H1 (cell line): ENCODE data around the gene RXRA. TPM values are rescaled to one million over a fixed set of nuclear protein-coding genes. Genes with fewer than 3 reads are reported as not detected.

ENCODE experiments used
- CTCF ChIA-PET: fragments of 300-600 bp; sonication (Branson Sonifier 250); formaldehyde crosslinking; loops from one replicate; lab custom pipeline; 2021; ENCODE audit not compliant: partially characterized antibody; lab: Charles Lee
- POLR2A ChIA-PET: fragments of 300-600 bp; sonication (Branson Sonifier 250); formaldehyde crosslinking; loops from one replicate; lab custom pipeline; 2021; ENCODE audit warnings: inconsistent platforms; ENCODE audit not compliant: partially characterized antibody; lab: Charles Lee
- DNase-seq, 2 experiments: peaks; one replicate each; pipeline versions ENCODE4 v3.0.0 to v3.0.0-alpha.2; 2010 to 2022; ENCODE audit warnings: low spot score in 2 of 2, low read depth in 1 of 2, mixed read lengths in 1 of 2
- FAIRE-seq: peaks from 2 replicates; lab custom pipeline; 2011; peaks lifted over from hg19 to GRCh38; lab: Jason Lieb, UNC
- H2AFZ ChIP-seq: 2 replicates; pipeline ENCODE4 v1.8.1; 2012; ENCODE audit warnings: low read length, inconsistent platforms
- H2AK5ac ChIP-seq: 2 replicates; pipeline ENCODE4 v1.6.1; 2013; ENCODE audit warnings: low read depth, low read length
- H2BK120ac ChIP-seq: replicated peaks from 2 replicates; pipeline ENCODE3; 2013; ENCODE audit warnings: low read depth, low read length, inconsistent platforms
- H2BK12ac ChIP-seq: 2 replicates; pipeline ENCODE4 v1.6.1; 2013; ENCODE audit warnings: low read depth, low read length
- H2BK15ac ChIP-seq: 2 replicates; pipeline ENCODE4 v1.6.1; 2013; ENCODE audit warnings: low read length
- H2BK20ac ChIP-seq: 2 replicates; pipeline ENCODE4 v1.6.1; 2013; ENCODE audit warnings: low read length
- H2BK5ac ChIP-seq: 2 replicates; pipeline ENCODE4 v1.6.1; 2013; ENCODE audit warnings: low read depth, low read length
- H3K14ac ChIP-seq: 2 replicates; pipeline ENCODE4 v1.6.1; 2013; ENCODE audit warnings: inconsistent platforms; ENCODE audit not compliant: insufficient read length
- H3K18ac ChIP-seq: 2 replicates; pipeline ENCODE4 v1.6.1; 2013; ENCODE audit warnings: low read length; ENCODE audit errors: extremely low read depth
- H3K23ac ChIP-seq: 2 replicates; pipeline ENCODE4 v1.6.1; 2013; ENCODE audit warnings: inconsistent platforms; ENCODE audit not compliant: insufficient read length
- H3K23me2 ChIP-seq: 2 replicates; pipeline ENCODE4 v1.6.1; 2013; ENCODE audit warnings: low read depth, low read length
- H3K27ac ChIP-seq: 2 replicates; pipeline ENCODE4 v1.6.1; 2011; ENCODE audit warnings: low read depth, low read length, inconsistent platforms
- H3K27me3 ChIP-seq, 4 experiments: replicated peaks in 1 of 4; 1 replicate in 1 of 4; 2 replicates in 3 of 4; pipeline versions ENCODE4 v1.6.1 to v1.8.1; 2011 to 2013; ENCODE audit warnings: low read length in 3 of 4, mild to moderate bottlenecking in 3 of 4, inconsistent platforms in 2 of 4, mixed read lengths in 2 of 4, moderate library complexity in 1 of 4; ENCODE audit not compliant: control insufficient read depth in 3 of 4, insufficient read depth in 3 of 4; ENCODE audit errors: extremely low read depth in 1 of 4
- H3K36me3 ChIP-seq, 4 experiments: 2 replicates each; pipeline versions ENCODE4 v1.6.1 to v1.8.1; 2011 to 2013; ENCODE audit warnings: mild to moderate bottlenecking in 4 of 4, low read length in 3 of 4, moderate library complexity in 2 of 4, control low read depth in 1 of 4, inconsistent platforms in 1 of 4; ENCODE audit not compliant: insufficient read depth in 4 of 4, control insufficient read depth in 2 of 4
- H3K4ac ChIP-seq: replicated peaks from 2 replicates; pipeline ENCODE3; 2013; ENCODE audit warnings: low read length, low read depth, mixed read lengths, inconsistent platforms; ENCODE audit not compliant: insufficient read length
- H3K4me1 ChIP-seq, 4 experiments: replicated peaks in 1 of 4; 1 replicate in 1 of 4; 2 replicates in 3 of 4; pipeline versions ENCODE4 v1.6.1 to v1.8.1; 2011 to 2013; ENCODE audit warnings: low read length in 3 of 4, inconsistent platforms in 2 of 4, mixed read lengths in 1 of 4; ENCODE audit not compliant: insufficient read depth in 4 of 4, control insufficient read depth in 3 of 4
- H3K4me2 ChIP-seq, 2 experiments: 2 replicates each; pipeline versions ENCODE4 v1.6.1 to v1.8.1; 2011 to 2013; ENCODE audit warnings: low read depth in 2 of 2, low read length in 2 of 2, control low read depth in 1 of 2, inconsistent platforms in 1 of 2, mild to moderate bottlenecking in 1 of 2; ENCODE audit not compliant: insufficient read depth in 1 of 2
- H3K4me3 ChIP-seq, 4 experiments: fragments of 200-600, 300-600 bp in 1 of 4; sonication (generic), shearing (Covaris generic), sonication (Bioruptor Twin) in 1 of 4; 2 replicates each; pipeline versions ENCODE4 v1.5.1 to v1.8.1; 2011 to 2016; ENCODE audit warnings: low read length in 4 of 4, low read depth in 3 of 4, control low read depth in 2 of 4, inconsistent platforms in 2 of 4, mild to moderate bottlenecking in 2 of 4, mixed read lengths in 1 of 4, moderate library complexity in 1 of 4; ENCODE audit not compliant: insufficient read depth in 2 of 4; ENCODE audit errors: extremely low read depth in 1 of 4
- H3K56ac ChIP-seq: replicated peaks from 2 replicates; pipeline ENCODE3; 2013; ENCODE audit warnings: low read depth, mild to moderate bottlenecking, mixed read lengths, low read length, inconsistent platforms; ENCODE audit not compliant: insufficient read length
- H3K79me1 ChIP-seq: 2 replicates; pipeline ENCODE4 v1.6.1; 2013; ENCODE audit warnings: low read depth, low read length, control low read depth
- H3K79me2 ChIP-seq, 2 experiments: 2 replicates each; pipeline versions ENCODE4 v1.6.1 to v1.8.1; 2012 to 2013; ENCODE audit warnings: low read length in 2 of 2, mild to moderate bottlenecking in 2 of 2, inconsistent platforms in 1 of 2; ENCODE audit not compliant: insufficient read depth in 2 of 2, control insufficient read depth in 1 of 2
- H3K9ac ChIP-seq, 4 experiments: replicated peaks in 1 of 4; 1 replicate in 1 of 4; 2 replicates in 3 of 4; pipeline versions ENCODE4 v1.6.1 to v1.8.1; 2011 to 2013; ENCODE audit warnings: low read depth in 3 of 4, low read length in 3 of 4, control low read depth in 2 of 4, mild to moderate bottlenecking in 2 of 4, moderate library complexity in 2 of 4, inconsistent platforms in 1 of 4; ENCODE audit errors: extremely low read depth in 1 of 4
- H3K9me3 ChIP-seq, 2 experiments: 2 replicates each; pipeline versions ENCODE4 v1.6.1 to v1.8.1; 2012 to 2013; ENCODE audit warnings: mild to moderate bottlenecking in 2 of 2, moderate library complexity in 2 of 2, control low read depth in 1 of 2, inconsistent platforms in 1 of 2, low read depth in 1 of 2, low read length in 1 of 2, mixed read lengths in 1 of 2; ENCODE audit not compliant: insufficient read depth in 2 of 2
- H4K20me1 ChIP-seq, 2 experiments: replicated peaks in 1 of 2; 2 replicates each; pipeline versions ENCODE3 to v1.8.1; 2011 to 2013; ENCODE audit warnings: inconsistent platforms in 2 of 2, low read length in 2 of 2, mild to moderate bottlenecking in 1 of 2; ENCODE audit not compliant: insufficient read depth in 2 of 2, control insufficient read depth in 1 of 2
- H4K5ac ChIP-seq: 2 replicates; pipeline ENCODE4 v1.6.1; 2013; ENCODE audit warnings: low read length, low read depth, mixed read lengths, inconsistent platforms; ENCODE audit not compliant: insufficient read length
- H4K8ac ChIP-seq: 2 replicates; pipeline ENCODE4 v1.8.0; 2013; ENCODE audit warnings: mild to moderate bottlenecking, moderate library complexity, low read length, inconsistent platforms; ENCODE audit not compliant: insufficient read depth; ENCODE audit errors: extremely low read depth
- H4K91ac ChIP-seq: replicated peaks from 2 replicates; pipeline ENCODE3; 2013; ENCODE audit warnings: low read length, mixed read lengths, inconsistent platforms; ENCODE audit not compliant: insufficient read length
- ASH2L ChIP-seq: fragments of 200-600, 300-600 bp; sonication (generic); IDR thresholded peaks from one replicate; pipeline ENCODE4 v1.7.1; 2017; ENCODE audit warnings: low read length
- CEBPB ChIP-seq: IDR thresholded peaks from 2 replicates; pipeline ENCODE4 v1.6.1; 2012; ENCODE audit warnings: low read depth, low read length
- CHD1 ChIP-seq: IDR thresholded peaks from 2 replicates; pipeline ENCODE4 v1.6.1; 2012; ENCODE audit warnings: low read depth, low read length, improper control_type of control experiment
- FOSL1 ChIP-seq: IDR thresholded peaks from 2 replicates; pipeline ENCODE4 v1.6.1; 2011; ENCODE audit warnings: mild to moderate bottlenecking, low read depth, low read length, moderate library complexity; ENCODE audit not compliant: insufficient read depth
- JUND ChIP-seq: IDR thresholded peaks from 2 replicates; pipeline ENCODE4 v1.6.1; 2011; ENCODE audit warnings: mild to moderate bottlenecking, improper control_type of control experiment, low read length
- KDM4A ChIP-seq: IDR thresholded peaks from one replicate; pipeline ENCODE4 v1.7.1; 2012; ENCODE audit warnings: low read depth, mild to moderate bottlenecking, moderate library complexity, low read length, inconsistent platforms; ENCODE audit not compliant: severe bottlenecking
- MAX ChIP-seq: IDR thresholded peaks from 2 replicates; pipeline ENCODE4 v1.6.1; 2012; ENCODE audit warnings: inconsistent platforms
- NANOG ChIP-seq: IDR thresholded peaks from 2 replicates; pipeline ENCODE4 v1.6.1; 2011; ENCODE audit warnings: low read length, low read depth, mild to moderate bottlenecking, inconsistent platforms; ENCODE audit not compliant: insufficient read depth, poor library complexity, severe bottlenecking
- RNF2 ChIP-seq: fragments of 200-900, 300-1000 bp; sonication (generic); IDR thresholded peaks from 2 replicates; pipeline ENCODE4 v1.7.1; 2016; ENCODE audit warnings: borderline replicate concordance, low read depth, mild to moderate bottlenecking, antibody characterized with exemption, low read length; ENCODE audit not compliant: poor library complexity, severe bottlenecking; ENCODE audit errors: missing control alignments
- RXRA ChIP-seq: IDR thresholded peaks from 2 replicates; pipeline ENCODE4 v1.6.1; 2011; ENCODE audit warnings: low read depth, mild to moderate bottlenecking, low read length, moderate library complexity; ENCODE audit not compliant: insufficient read depth
- SAP30 ChIP-seq: fragments of 300-600 bp; sonication (generic); IDR thresholded peaks from 2 replicates; pipeline ENCODE4 v1.7.1; 2012; ENCODE audit warnings: low read length, moderate library complexity, mild to moderate bottlenecking, inconsistent platforms; ENCODE audit not compliant: insufficient read depth, insufficient replicate concordance
- SUZ12 ChIP-seq: fragments of 200-600 bp; sonication (generic); IDR thresholded peaks from 2 replicates; pipeline ENCODE4 v1.6.1; 2012; ENCODE audit warnings: mild to moderate bottlenecking, inconsistent platforms, low read length, moderate library complexity, mixed read lengths
- TCF12 ChIP-seq: IDR thresholded peaks from 2 replicates; pipeline ENCODE4 v1.6.1; 2011; ENCODE audit warnings: low read depth, mild to moderate bottlenecking, low read length
- YY1 ChIP-seq: IDR thresholded peaks from 2 replicates; pipeline ENCODE4 v1.6.1; 2011; ENCODE audit warnings: low read depth, mild to moderate bottlenecking, low read length
- WGBS, 2 experiments: shearing (Covaris generic) in 1 of 2; methylation state at CpG; one replicate each; pipeline versions ENCODE4 v1.1.6 to v1.1.7; 2013 to 2015; ENCODE audit warnings: low lambda C conversion rate in 2 of 2, mixed read lengths in 2 of 2, inconsistent platforms in 1 of 2, low coverage in 1 of 2, missing lambda C conversion rate in 1 of 2; ENCODE audit not compliant: insufficient replicate concordance in 2 of 2, insufficient coverage in 1 of 2, insufficient read length in 1 of 2; ENCODE audit errors: extremely low coverage in 1 of 2, missing lambda C conversion rate in 1 of 2; 5-methylcytosine and 5-hydroxymethylcytosine counted together
- polyA plus RNA-seq, 7 experiments: library from polyadenylated mRNA; depleted of rRNA in 3 of 7; stranded (reverse) in 5 of 7; unstranded in 2 of 7; fragments of >200 nt in 5 of 7; fragments of 200-250 nt in 2 of 7; gene quantifications; 1 replicate in 5 of 7; 2 replicates in 1 of 7; 4 replicates in 1 of 7; pipeline versions ENCODE4 v1.2.1 to v1.2.3, GENCODE V29; 2011 to 2013; ENCODE audit warnings: missing spikeins in 2 of 7, mixed read lengths in 2 of 7
- total RNA-seq: library from RNA; stranded (reverse); fragmentation: NEBNext Ultra II Directional; extraction: Animal tissue kit (Norgen Biotek cat#: 25700); gene quantifications from 2 replicates; pipeline ENCODE4 v1.2.1, GENCODE V29; 2021

RXRA gene
- total and polyA plus RNA-seq, 2 of the 8 experiments (the other 6 are each of a cell fraction or from before 2014, with no cell fraction given) = 9.8 to 29.4 TPM

GRCh38 chr9:134332841-134333233, 6.6 kb downstream of the RXRA start:
- FAIRE-seq = no peak
- Histone ChIP-seq H3K14ac (no peak overlapping the region), H3K36me3 (no peaks in the 10 kb centered on the region), H4K91ac (no peak overlapping the region), H3K23me2 (no peaks in the 10 kb centered on the region), H3K4ac (no peak overlapping the region), H2AK5ac (no peak overlapping the region), H3K79me2 (peaks cover 8 to 96% of the 10 kb centered on the region in 2 experiments; a peak in 3 of 4 replicates), H3K4me3 (no peak overlapping the region), H3K27me3 (no peaks in the 10 kb centered on the region), H2BK5ac (peak overlapping the region; percentile 60; the same call in 1 of the 2 replicates), H2BK15ac (no peak overlapping the region), H3K23ac (no peak overlapping the region), H2BK20ac (no peak overlapping the region), H3K9ac (no peak overlapping the region), H4K5ac (no peak overlapping the region), H4K20me1 (peaks cover 18 to 34% of the 10 kb centered on the region in 2 experiments), H3K9me3 (no peaks in the 10 kb centered on the region), H4K8ac (peak overlapping the region; percentile 73; the same call in 1 of the 2 replicates), H2BK12ac (no peak overlapping the region), H2BK120ac (no peak overlapping the region), H3K4me2 (no peak overlapping the region), H3K4me1 (peaks cover 0 to 21% (median 9%) of the 10 kb centered on the region in 4 experiments; a peak in 5 of 7 replicates), H3K56ac (no peak overlapping the region), H3K27ac (no peak overlapping the region), H3K18ac (no peak overlapping the region), H2AFZ (no peak overlapping the region), H3K79me1 (peaks cover 42% of the 10 kb centered on the region)
- no peak for DNase-seq
- WGBS, 2 experiments = 84% methylated on average over 8 of the region's 8 CpGs; no CpG with 5 or more reads in 1 of the 2 experiments
- CTCF ChIA-PET = interaction anchor here (1.3 kb wide), 1 partner anchor 78 kb away, joined by 4 read pairs; no protein-coding TSS in a partner anchor
- POLR2A ChIA-PET = no interaction called here
- TF ChIP-seq NANOG = no peak
- no peak for TF ChIP-seq CEBPB
- TF ChIP-seq SUZ12 = no peak
- no peak for TF ChIP-seq YY1
- TF ChIP-seq CHD1 = no peak
- TF ChIP-seq FOSL1 = no peak
- no peak for TF ChIP-seq RXRA
- no peak for TF ChIP-seq ASH2L
- TF ChIP-seq SAP30 = no peak
- TF ChIP-seq RNF2 = no peak
- no peak for TF ChIP-seq JUND
- no peak for TF ChIP-seq TCF12
- TF ChIP-seq MAX = no peak
- TF ChIP-seq KDM4A = no peak
